Glutamatergic neuron (in vitro differentiated cells): Measurements from ENCODE around the gene EFNA5. TPM values are rescaled to one million over a fixed set of nuclear protein-coding genes. Genes with fewer than 3 reads are reported as not detected.

Experiments
- DNase-seq: peaks from one replicate; pipeline ENCODE4 v3.0.0; 2022
- H3K27ac Mint-ChIP-seq: one replicate; pipeline ENCODE4 v1.8.0; 2020; ENCODE audit warnings: mild to moderate bottlenecking, mixed read lengths, inconsistent platforms; ENCODE audit not compliant: unreplicated experiment
- H3K27me3 Mint-ChIP-seq: one replicate; pipeline ENCODE4 v1.8.0; 2020; ENCODE audit warnings: mild to moderate bottlenecking, moderate library complexity, mixed read lengths, inconsistent platforms; ENCODE audit not compliant: unreplicated experiment
- H3K36me3 Mint-ChIP-seq: one replicate; pipeline ENCODE4 v1.8.0; 2020; ENCODE audit warnings: mild to moderate bottlenecking, mixed read lengths, inconsistent platforms; ENCODE audit not compliant: unreplicated experiment
- H3K4me1 Mint-ChIP-seq: one replicate; pipeline ENCODE4 v1.8.0; 2020; ENCODE audit warnings: mild to moderate bottlenecking, low read depth, mixed read lengths, inconsistent platforms; ENCODE audit not compliant: unreplicated experiment
- H3K4me3 Mint-ChIP-seq: one replicate; pipeline ENCODE4 v1.8.0; 2020; ENCODE audit warnings: mild to moderate bottlenecking, mixed read lengths, inconsistent platforms; ENCODE audit not compliant: unreplicated experiment
- H3K9me3 Mint-ChIP-seq: one replicate; pipeline ENCODE4 v1.8.0; 2020; ENCODE audit warnings: mild to moderate bottlenecking, moderate library complexity, mixed read lengths, inconsistent platforms; ENCODE audit not compliant: unreplicated experiment
- total RNA-seq: library from RNA; stranded (reverse); fragmentation: NEBNext Ultra II Directional; extraction: Animal tissue kit (Norgen Biotek cat#: 25700); gene quantifications from one replicate; pipeline ENCODE4 v1.2.1, GENCODE V29; 2021; ENCODE audit not compliant: unreplicated experiment
- TF ChIP-seq, protein P1 (sequence below): fragments of 200-600 bp; sonication (generic); IDR thresholded peaks from one replicate; pipeline ENCODE4 v1.5.0; 2021; ENCODE audit not compliant: partially characterized antibody, unreplicated experiment

The EFNA5 gene
- total RNA-seq, 1 donor from 2014 or later: 158 TPM

DNA sequence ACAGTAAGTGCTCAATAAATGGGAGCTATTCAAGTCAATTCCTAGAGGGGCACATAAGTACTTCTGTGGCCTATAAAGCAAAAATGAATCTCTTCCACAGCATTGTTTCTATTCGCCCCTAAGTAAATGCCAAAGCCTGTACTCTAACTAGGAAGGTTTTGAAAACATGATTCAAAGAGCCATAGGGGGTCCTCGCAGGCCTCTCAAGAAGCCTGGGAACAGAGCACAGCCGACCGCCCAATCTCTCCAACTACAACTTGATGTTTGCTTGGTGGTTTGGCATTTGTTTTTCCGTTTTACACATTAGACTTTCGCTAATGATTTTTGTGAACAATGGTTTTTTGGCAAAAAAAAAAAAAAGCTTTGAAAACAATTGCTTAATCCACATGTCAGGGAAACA is 19.4 kb downstream of the EFNA5 start:
- Mint-ChIP-seq H3K27ac (no peak overlapping the region), H3K36me3 (no peaks in the 10 kb centered on the region), H3K9me3 (peaks cover 7% of the 10 kb centered on the region), H3K4me3 (peak overlapping the region; percentile 30), H3K27me3 (peaks cover 1% of the 10 kb centered on the region), H3K4me1 (peaks cover 54% of the 10 kb centered on the region)
- TF ChIP-seq, protein P1, sequence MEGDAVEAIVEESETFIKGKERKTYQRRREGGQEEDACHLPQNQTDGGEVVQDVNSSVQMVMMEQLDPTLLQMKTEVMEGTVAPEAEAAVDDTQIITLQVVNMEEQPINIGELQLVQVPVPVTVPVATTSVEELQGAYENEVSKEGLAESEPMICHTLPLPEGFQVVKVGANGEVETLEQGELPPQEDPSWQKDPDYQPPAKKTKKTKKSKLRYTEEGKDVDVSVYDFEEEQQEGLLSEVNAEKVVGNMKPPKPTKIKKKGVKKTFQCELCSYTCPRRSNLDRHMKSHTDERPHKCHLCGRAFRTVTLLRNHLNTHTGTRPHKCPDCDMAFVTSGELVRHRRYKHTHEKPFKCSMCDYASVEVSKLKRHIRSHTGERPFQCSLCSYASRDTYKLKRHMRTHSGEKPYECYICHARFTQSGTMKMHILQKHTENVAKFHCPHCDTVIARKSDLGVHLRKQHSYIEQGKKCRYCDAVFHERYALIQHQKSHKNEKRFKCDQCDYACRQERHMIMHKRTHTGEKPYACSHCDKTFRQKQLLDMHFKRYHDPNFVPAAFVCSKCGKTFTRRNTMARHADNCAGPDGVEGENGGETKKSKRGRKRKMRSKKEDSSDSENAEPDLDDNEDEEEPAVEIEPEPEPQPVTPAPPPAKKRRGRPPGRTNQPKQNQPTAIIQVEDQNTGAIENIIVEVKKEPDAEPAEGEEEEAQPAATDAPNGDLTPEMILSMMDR: no peak
- no peak for DNase-seq

DNA sequence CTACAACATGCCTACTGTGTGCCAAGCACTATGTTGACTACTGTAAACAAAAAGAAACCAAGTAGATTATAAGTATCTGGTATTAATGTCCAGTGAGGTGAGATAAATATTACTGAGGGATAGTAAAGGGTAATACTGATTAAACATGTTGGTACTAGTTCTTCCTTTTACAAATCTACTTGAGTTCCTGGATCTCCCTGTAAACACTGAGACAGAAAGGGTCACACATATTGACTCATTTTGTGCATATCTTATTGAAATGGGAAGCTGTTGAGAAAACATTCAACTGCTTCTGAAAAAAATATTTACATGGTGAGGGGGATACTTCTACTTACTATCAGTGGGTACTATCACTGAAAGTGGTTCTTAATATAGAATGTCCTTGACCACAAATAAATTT is 24.3 kb downstream of the EFNA5 start:
- H3K4me1 Mint-ChIP-seq: peaks cover 46% of the 10 kb centered on the region
- H3K9me3 Mint-ChIP-seq: peaks cover 10% of the 10 kb centered on the region
- H3K36me3 Mint-ChIP-seq: no peaks in the 10 kb centered on the region
- no peak overlapping the region for H3K27ac Mint-ChIP-seq
- H3K27me3 Mint-ChIP-seq: peaks cover 4% of the 10 kb centered on the region
- no peak for DNase-seq
- TF ChIP-seq, protein P1: no peak
- H3K4me3 Mint-ChIP-seq: no peak overlapping the region

DNA sequence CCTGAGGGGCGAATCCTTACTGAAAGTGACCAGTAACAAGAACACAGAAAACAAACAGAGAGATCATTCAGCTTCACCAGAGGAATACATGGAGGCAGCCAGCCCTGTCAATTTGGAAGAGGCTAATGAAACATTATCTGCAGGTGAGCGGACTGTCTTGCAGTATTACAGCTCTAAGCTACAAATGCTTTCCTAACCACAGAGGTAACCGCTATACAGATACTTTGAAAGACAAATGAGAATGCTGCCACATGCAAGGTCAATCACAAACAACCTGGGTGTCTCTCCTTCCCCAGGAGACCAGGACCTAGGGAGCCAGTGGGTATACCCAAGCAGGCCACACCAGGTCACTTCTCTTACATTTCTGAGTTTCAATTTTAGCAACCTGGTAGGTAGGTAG is 30.2 kb downstream of the EFNA5 start:
- H3K27ac Mint-ChIP-seq: peak overlapping the region; percentile 83
- H3K4me1 Mint-ChIP-seq: peaks cover 61% of the 10 kb centered on the region
- peak overlapping the region; percentile 60 for H3K4me3 Mint-ChIP-seq
- peaks cover 8% of the 10 kb centered on the region for H3K9me3 Mint-ChIP-seq
- TF ChIP-seq, protein P1: no peak
- no peak for DNase-seq
- peaks cover 4% of the 10 kb centered on the region for H3K27me3 Mint-ChIP-seq
- H3K36me3 Mint-ChIP-seq: no peaks in the 10 kb centered on the region

DNA sequence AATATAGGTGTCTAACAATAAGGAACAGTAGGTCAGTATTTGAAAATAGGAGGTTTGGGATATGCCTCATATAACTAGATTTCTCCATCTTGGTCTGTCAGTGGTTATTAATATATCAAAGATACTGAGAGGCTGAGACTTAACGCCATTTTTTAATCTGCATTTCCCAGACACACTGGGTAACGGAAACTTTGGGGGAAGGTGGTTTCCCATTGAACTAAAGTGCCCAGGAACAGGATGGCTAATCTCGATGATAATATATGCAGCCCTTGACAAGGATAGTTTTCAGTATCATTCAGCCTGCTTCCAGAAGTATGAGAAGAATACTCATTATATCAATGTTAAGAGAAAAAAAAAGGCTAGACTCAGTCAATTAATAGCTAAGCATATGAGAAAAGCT is 30.7 kb downstream of the EFNA5 start:
- Mint-ChIP-seq H3K27me3 (peaks cover 4% of the 10 kb centered on the region), H3K36me3 (no peaks in the 10 kb centered on the region), H3K4me1 (peaks cover 63% of the 10 kb centered on the region), H3K27ac (no peak overlapping the region), H3K9me3 (peaks cover 8% of the 10 kb centered on the region), H3K4me3 (no peak overlapping the region)
- DNase-seq: no peak
- TF ChIP-seq, protein P1: no peak

DNA sequence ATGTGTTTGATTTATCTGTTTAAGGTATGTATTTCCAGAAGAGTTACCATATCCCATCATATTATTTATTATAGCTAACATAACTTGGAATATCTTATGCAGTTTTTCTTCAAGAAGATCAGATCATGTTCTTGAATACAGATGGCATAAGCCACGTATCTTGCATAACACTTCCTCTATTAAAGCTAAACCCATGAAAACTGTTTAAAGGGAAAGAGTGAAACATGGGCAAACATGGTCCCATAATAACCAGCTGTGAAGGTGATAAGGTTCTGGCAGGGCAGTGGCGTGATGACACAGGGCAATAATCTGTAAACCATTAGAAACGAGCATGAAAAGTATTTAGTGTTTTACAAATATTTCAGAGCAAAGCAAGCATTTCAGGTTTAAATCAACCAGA is 34.2 kb downstream of the EFNA5 start:
- Mint-ChIP-seq H3K27ac (peak overlapping the region; percentile 18), H3K36me3 (no peaks in the 10 kb centered on the region), H3K4me3 (no peak overlapping the region), H3K4me1 (peaks cover 74% of the 10 kb centered on the region), H3K9me3 (peaks cover 7% of the 10 kb centered on the region), H3K27me3 (no peaks in the 10 kb centered on the region)
- TF ChIP-seq, protein P1: no peak
- no peak for DNase-seq
